GM13977 (cell line): ENCODE data around the gene PRKAG2.
A peak's percentile ranks its signal among the peaks of the same experiment; 100 is the strongest.

ENCODE experiments used
- DNase-seq: peaks from one replicate; pipeline ENCODE4 v3.0.0; 2012; ENCODE audit warnings: low spot score
- in situ Hi-C: fragments of 300-500 bp; cut with MboI; formaldehyde crosslinking; loops from one replicate; pipeline ENCODE4 v1.12.0; 2022; ENCODE audit warnings: low sequenced_read_pairs, low pct_unique_long_range_greater_than_20kb, mixed read lengths, inconsistent platforms; ENCODE audit not compliant: unreplicated experiment
- TF ChIP-seq, protein P1 (sequence below): IDR thresholded peaks from 2 replicates; pipeline ENCODE4 v1.5.1; 2012; ENCODE audit warnings: mild to moderate bottlenecking, control low read depth; ENCODE audit not compliant: insufficient read depth; ENCODE audit errors: extremely low read depth, missing control alignments

Gene PRKAG2

DNA sequence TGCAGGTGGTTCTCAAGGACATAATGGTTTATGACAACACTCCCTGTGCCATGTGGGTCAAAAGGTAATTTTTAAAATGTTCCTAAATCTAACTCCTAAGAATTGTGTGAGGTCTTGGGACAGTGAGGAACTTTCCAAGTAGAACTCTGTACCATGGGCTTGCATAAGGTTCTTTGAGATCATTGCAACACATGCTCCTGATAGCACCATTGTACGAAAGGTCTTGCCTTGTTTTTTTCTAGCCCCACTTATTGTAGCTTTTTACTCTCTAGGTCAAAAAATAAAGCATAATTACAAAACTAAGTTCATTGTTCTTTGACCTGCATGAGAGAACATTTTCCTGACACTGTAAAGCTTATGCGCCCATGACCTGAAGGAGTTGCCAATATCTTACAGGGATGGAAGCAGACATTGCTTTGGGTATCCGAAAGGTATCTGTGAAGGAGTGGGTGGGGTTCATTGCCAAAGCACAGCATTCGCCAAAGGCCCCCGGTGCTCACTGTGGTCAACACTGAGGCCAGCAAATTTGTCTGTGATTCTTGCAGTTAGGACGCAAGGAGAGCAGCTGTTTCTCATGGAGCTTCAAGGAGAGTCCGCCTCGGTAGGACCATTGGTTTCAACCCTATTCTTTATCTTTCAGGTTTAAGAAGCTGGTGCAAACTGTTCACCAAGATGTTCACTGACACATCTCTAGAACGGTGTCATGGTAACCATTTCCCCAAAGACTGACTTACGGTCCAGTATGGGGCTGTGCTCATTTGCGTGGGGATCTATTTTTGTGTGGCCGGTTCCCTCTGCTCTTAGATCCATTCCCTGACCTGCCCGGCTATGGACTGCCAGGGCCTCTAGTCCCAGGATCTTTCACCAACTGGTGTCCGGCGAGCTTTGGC lies 7.6 kb upstream of the PRKAG2 start:
- peak; percentile 44 for DNase-seq
- TF ChIP-seq, protein P1, sequence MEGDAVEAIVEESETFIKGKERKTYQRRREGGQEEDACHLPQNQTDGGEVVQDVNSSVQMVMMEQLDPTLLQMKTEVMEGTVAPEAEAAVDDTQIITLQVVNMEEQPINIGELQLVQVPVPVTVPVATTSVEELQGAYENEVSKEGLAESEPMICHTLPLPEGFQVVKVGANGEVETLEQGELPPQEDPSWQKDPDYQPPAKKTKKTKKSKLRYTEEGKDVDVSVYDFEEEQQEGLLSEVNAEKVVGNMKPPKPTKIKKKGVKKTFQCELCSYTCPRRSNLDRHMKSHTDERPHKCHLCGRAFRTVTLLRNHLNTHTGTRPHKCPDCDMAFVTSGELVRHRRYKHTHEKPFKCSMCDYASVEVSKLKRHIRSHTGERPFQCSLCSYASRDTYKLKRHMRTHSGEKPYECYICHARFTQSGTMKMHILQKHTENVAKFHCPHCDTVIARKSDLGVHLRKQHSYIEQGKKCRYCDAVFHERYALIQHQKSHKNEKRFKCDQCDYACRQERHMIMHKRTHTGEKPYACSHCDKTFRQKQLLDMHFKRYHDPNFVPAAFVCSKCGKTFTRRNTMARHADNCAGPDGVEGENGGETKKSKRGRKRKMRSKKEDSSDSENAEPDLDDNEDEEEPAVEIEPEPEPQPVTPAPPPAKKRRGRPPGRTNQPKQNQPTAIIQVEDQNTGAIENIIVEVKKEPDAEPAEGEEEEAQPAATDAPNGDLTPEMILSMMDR: no peak
- in situ Hi-C loops: no loop called here

DNA sequence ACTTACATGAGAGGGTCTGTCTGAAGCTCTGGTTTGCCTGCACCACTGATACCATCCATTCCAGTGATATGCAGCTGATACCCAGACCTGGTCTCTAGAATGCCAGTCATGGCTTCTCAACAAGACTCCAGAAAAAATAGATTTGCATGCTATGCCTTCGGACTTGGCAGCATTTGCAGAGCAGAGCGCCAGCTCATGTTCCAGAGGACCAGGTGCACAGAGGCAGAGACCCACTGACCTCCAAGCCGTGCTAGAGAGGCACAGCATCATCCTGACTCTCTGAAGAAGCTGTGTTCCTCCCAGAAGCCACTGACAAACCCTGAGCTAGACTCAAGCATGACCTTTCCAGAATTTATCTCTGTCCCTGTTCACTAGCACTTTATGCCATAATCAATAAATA lies 6.9 kb upstream of the PRKAG2 start:
- TF ChIP-seq, protein P1: no peak
- DNase-seq: no peak
- in situ Hi-C loops: no loop called here

- no peak for DNase-seq
- TF ChIP-seq, protein P1: no peak
- in situ Hi-C loops: no loop called here
These were observed 5.8 kb upstream of the PRKAG2 start for GRCh38 chr7:151882734-151883133.

- in situ Hi-C loops: no loop called here
- TF ChIP-seq, protein P1: no peak
- no peak for DNase-seq
These were observed 3.8 kb upstream of the PRKAG2 start for GRCh38 chr7:151880688-151881087.

DNA sequence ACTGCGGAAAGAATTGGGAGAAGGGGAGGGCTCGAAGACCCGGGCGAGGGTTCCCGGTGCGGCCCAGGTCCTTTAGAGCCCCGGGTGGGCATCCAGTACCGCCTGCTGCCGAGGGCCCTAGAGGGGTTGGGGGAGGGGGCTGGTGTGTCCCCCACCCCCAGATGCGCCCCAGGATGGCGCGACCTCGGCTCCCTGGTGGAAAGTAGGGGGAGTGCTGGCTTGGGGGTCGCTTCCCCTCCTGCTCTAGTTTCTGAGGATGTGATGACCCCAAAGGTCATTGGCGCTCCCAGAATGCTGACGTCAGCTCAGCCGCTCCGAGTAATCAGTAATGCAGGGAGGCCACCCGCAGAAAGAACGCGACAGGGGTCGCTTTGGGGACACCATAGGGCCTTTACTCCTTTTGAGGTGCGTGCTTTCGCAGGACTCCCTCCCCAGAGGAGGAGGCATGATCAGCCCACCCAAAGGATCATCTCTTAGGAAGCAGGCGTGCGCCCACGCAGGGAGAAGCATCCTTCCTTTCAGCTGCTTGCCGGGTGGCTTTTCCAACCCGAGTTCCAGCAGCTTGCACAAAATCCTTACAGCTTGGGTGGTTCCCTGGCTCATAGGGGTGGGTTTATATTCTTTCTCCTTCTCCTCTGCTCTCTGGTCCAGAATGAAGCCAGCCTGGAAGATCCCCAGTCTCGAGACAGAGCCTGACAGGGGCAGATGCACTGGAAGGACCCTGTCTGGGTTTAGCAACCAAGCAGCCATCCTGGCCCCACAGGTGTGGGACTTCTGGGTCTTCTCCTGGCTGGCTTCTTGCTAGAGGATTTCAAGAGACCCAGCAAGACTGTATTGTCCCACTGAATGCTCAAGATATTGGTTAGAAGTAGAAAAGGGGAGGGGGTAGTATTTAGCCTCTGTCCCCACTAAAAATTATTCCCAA lies 1.3 kb upstream of the PRKAG2 start:
- in situ Hi-C loops: no loop called here
- TF ChIP-seq, protein P1: no peak
- no peak for DNase-seq
